Measurements from ENCODE around the gene GNLY. TPM values are rescaled to one million over a fixed set of nuclear protein-coding genes. Genes with fewer than 3 reads are reported as not detected.
A peak's percentile ranks its signal among the peaks of the same experiment; 100 is the strongest.

GNLY gene
- total RNA-seq, 2 donors from 2014 or later, result 1.4 to 11.8 TPM

DNA sequence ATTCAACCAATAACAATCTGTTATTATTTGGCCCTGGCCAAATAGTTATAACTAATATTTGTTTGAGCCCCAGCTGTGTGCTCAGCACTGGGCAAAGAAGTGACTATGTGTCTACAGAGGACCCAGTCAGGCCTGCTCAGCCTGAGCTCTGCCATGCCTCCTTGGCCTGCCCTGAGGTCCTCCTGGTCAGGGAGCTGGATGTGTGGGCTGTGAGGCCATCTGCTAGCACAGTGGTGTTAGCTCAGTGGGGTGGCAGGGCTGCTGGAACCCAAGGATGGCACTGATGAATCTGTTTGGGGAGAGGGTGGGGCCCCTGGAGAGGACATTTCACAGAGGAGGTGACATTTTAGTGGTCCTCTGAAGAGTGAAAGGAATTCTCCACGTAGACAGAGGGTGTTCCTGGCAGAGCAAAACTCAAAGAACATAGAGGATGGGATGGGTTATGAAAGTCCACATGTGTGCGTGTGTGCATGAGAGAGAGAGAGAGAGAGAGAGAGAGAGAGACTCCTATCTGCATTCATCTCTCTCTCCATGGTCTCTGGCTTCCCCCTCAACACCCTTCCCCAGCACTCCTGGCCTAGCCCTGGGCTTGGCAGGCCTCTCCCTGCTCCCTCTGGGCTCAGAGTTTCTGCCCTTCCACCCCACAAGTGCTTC lies 38.4 kb downstream of the GNLY start:
- DNase-seq (peak in 1 of 2 donors; percentile 19), ATAC-seq (no peak)
- intact Hi-C loops (cut with DNase I, micrococcal nuclease), result loop anchor here in 1 of 2 donors (10.0 kb wide), 1 partner anchor 52 kb away; no protein-coding TSS in a partner anchor

DNA sequence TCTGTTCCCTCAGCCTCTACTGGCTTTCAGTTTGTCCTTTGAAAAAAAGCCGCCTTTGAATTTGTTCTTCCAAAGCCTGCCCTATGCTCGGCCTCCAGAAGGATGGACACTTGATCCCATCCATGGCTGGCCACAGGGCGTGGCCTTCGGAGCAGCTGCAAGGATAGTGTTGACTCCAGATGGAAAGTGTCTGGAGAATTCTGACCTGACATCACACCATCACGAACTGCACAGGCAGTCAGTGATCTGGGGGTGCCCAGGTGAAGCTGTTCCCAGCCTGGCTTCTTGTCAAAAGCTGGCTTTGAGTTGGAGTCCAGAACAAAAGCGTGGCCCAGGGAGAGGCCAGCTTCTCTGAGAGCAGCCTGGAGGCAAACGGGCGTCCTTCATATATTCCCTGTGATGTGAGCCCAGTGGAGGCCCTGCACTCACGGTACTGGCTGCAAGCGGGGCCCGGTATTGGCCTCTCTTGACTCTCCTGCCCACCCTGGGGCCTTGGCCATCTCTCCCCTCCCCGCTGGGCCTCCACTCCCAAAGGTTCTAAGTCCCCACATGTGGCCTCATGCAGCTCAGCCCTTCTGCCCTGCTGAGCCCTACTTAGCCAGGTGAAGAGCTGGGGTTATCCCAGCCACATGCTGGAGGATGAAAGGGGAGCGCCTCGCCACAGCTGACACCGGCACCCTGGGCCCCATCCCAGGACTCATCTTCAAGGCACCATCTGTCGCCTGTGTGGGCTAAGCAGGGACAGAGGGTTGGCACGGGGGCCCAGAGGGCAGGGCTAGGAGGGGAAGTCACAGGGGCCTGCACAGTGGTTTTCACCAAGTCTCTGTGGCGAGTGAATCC lies 39.2 kb downstream of the GNLY start:
- no peak for ATAC-seq
- intact Hi-C loops (cut with DNase I, micrococcal nuclease), result loop anchor here in 1 of 2 donors (10.0 kb wide), 1 partner anchor 51 kb away; no protein-coding TSS in a partner anchor
- DNase-seq, result no peak

DNA sequence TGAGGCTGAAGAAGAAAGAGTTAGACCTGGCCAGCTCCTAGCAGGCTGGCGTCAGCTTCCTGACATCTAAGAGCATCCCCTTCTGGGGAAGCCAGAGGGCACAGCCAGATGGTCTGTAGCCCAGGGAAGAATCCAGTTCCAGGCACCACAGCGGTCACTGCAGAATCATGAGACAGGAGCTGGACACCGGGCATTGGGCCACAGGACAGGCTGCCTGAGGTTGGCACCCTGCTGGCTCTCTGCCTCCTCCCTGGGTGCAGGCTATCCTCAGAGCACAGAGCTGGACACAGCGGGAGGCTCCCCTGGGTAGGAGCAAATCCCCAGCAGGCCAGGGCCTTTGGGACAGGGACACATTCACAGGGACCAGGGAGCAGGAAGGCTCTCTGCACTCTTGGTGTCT lies 39.9 kb downstream of the GNLY start:
- intact Hi-C loops (cut with DNase I, micrococcal nuclease), result loop anchor here in 1 of 2 donors (10.0 kb wide), 1 partner anchor 51 kb away; no protein-coding TSS in a partner anchor

DNA sequence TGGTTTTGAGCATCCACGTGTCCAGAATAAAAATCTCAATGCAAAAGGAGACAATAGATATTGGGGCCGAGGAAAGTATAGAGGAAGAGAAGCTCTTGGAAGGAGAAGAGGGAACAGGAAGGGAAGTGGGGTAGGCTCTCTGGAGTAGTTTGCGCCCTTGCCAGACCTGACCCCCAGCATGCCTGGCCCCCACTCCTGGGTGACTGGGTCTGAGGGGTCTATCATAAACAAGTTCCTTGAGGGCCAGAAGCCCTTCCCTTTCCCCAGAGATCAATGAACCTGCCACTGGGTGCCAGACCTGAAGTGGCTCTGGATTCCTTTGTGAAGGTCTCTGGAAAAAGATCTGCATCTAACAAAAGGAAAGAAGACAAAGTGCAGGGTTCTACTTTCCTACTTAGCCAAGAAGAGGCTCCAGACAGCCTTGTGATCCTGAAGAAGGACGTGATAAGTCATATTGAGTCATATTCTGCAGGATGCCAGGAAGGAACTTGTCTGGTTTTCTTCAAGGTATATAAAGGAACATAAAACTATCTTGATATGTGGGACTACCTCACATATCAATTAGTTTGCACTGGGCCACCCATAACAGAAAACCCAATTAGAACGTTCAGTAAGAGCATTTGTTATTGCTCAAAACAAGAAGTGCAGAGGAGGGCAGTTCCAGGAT lies 40.9 kb downstream of the GNLY start:
- ATAC-seq (no peak), DNase-seq (no peak)
- intact Hi-C loops (cut with DNase I, micrococcal nuclease), result loop anchor here in 1 of 2 donors (10.0 kb wide), 1 partner anchor 50 kb away; no protein-coding TSS in a partner anchor

More for the DNA sequence above, 39.9 kb downstream of the GNLY start:
- ATAC-seq, result no peak
- no peak for DNase-seq

DNA sequence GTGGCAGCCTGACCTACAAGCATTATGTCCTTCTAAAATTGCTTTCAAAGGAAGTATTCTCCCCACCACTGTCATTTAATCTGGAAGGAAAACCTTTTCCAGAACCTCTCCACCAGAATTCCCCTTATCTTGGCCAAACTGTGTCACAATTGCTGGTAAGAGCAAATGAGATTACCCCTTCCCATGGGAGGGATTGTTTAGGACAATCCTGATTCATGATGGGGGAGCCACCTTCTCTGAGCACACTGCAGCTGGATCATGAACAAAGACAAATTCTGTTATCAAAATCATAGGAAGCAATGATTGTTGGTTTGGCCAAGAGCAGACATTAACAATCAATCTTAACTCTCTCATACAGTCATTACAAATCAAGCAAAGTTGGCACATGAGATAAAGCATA lies 41.5 kb downstream of the GNLY start:
- no peak for ATAC-seq
- intact Hi-C loops (cut with DNase I, micrococcal nuclease), result loop anchor here in 1 of 2 donors (10.0 kb wide), 1 partner anchor 49 kb away; no protein-coding TSS in a partner anchor
- no peak for DNase-seq

DNA sequence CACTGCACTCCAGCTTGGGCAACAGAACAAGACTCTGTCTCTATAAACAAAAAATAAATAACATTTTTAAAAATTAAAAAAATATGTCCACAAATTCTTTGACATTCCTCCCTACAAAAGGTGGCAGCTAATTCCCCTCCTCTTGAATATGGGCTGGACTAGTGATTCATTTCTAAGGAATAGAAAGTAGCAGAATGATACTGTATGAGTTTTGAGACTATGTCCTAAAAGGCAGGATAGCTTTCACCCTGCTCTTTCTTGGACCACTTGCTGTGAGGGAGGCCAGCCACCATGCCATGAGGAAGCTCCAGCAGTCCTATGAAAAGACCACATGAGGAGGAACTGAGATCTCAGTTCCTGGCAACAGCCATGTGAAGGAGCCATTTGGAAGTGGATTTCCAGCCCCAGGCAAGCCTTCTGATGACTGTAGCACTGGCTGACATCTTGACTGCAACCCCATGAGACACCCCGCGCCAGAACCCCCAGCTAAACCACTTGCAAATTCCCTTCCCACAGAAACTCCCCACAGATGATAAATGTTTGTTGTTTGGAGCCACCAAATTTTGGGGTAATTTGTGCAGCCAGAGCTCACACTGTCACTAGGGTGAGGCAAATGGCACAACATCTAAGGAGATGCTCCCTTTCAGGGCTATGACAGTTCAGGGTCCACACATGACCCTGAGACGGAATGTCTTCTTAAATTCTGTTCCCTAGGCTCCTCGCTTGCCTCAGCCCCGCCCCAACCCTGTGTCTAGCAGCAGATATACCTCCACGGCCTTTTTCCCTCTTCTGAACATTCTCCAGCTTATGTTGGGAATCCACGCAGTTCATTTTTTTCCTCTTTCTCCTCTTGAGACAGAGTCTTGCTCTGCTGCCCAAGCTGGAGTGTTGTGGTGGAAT lies 42.5 kb downstream of the GNLY start:
- intact Hi-C loops (cut with DNase I, micrococcal nuclease), result loop anchor here in 1 of 2 donors (10.0 kb wide), 1 partner anchor 48 kb away; no protein-coding TSS in a partner anchor
- ATAC-seq (no peak), DNase-seq (no peak)

DNA sequence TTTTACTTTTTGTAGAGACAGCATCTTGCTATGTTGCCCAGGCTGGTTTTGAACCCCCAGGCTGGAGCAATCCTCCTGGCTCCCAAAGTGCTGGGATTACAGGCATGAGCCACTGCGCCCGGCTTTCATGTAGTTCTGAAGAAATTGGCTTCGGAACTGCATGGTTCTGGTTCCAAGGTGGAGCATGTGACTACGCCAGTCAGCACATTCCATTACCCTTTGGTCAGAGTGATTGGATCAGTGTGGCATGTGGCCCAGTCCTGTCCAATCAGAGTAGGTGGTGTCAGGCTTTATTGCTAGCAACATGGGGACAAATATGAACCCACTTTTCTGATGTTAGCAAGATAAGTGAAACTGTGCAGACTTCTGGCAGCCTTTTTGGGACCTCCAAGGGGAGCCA lies 43.3 kb downstream of the GNLY start:
- intact Hi-C loops (cut with DNase I, micrococcal nuclease), result loop anchor here in 1 of 2 donors (10.0 kb wide), 1 partner anchor 47 kb away; no protein-coding TSS in a partner anchor
- ATAC-seq (no peak), DNase-seq (peak; percentile 34 to 62)

DNA sequence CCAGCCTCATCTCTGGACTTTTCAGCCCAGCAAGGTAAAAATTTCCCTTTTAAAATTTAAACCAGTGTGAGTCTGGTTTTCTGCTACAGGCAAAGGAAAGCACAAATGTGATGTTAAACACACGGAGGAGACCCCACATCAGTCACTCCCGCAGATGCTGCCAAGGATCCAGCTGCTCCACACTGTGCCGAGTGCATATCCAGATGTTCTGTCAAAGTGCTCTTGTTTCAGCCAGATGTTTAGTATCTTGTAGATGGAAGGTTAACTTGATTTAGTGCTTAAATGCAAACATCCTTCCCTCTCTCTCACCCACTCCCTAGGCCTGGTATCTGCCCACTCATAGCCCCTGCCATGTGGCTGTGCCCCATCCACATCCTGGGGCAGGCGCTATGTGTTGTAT lies 43.8 kb downstream of the GNLY start:
- ATAC-seq (no peak), DNase-seq (no peak)
- intact Hi-C loops (cut with DNase I, micrococcal nuclease), result loop anchor here in 1 of 2 donors (10.0 kb wide), 1 partner anchor 47 kb away; no protein-coding TSS in a partner anchor

DNA sequence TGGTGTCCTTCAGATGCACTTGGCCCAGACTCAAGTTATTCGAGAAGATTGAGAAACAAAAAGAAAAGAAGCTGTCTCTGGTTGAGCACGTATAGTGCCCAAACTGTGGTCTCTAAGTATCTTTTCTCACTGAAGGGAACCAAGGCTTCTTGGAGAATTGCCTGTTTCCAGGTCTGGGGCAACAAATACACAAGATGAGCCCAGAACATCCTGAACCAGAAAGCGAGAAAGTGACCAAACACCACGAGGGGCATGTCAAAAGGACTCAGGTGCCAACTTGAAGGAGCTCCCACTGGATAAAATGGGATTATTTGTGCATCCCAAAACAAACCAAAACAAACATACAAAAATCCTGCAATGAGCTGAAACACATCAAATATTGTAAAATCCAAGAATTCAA lies 46.0 kb downstream of the GNLY start:
- intact Hi-C loops (cut with DNase I, micrococcal nuclease), result no loop called here
- ATAC-seq, result no peak
- no peak for DNase-seq

DNA sequence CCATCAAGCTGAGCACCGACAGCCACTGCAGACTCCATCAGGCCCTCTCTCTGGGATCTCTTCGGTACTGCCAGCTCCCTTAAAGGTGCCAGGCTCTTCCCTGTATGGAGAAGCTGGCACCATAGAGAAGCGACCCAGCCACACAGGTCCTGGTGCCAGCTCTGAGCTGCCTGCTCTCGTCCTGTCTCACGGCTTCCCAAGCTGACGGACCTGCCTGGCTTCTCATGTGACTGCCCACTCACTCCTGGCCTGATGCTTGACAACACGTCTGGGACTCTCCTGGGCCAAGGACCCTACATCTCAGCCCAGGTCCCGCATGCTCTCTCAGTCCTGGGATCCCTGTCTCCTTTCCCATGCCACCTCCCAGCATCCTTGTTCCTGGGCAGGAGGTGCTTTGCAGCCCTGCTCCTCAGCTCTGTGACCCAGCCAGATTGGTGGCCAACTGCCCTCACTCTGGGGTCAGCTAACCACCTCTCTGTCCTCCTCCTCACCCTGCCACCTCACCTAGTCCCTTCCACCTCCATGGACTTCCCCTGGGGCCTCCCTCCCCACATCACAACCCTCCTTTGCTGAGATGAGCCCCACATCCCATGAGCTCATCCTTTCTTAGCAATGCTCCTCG lies 47.2 kb downstream of the GNLY start:
- DNase-seq (no peak), ATAC-seq (no peak)
- intact Hi-C loops (cut with DNase I, micrococcal nuclease), result no loop called here

DNA sequence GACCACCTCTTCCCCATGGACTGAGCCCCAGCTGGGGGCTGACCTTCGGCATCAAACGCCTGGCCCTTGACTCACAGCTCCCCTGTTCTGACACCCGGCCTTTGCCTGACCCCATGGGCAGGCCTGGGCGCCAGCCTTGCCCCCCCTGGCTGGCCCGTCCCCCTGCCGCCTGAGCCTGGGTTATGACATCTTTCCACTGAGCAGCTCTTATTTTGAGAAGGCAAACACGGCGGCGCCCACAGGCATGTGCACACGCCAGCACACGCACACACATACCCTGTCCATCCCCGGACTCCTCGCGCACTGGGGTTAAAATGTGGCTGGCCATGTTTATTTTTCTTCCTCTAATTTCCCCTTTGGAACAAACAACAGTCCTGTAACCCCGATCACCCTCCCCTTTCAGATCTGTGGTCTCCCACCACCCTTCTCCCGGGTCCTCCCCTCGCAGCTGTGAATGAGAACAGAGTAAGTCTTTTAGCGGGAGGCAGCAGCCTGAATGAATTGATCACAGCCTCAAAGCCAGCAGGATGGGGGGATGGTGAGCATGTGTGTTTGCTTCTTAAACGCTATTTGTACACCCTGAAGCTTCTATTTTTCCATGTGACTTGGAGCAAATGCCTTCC lies 47.8 kb downstream of the GNLY start:
- ATAC-seq (peak; percentile 45), DNase-seq (peak; percentile 43 to 56)
- intact Hi-C loops (cut with DNase I, micrococcal nuclease), result no loop called here

DNA sequence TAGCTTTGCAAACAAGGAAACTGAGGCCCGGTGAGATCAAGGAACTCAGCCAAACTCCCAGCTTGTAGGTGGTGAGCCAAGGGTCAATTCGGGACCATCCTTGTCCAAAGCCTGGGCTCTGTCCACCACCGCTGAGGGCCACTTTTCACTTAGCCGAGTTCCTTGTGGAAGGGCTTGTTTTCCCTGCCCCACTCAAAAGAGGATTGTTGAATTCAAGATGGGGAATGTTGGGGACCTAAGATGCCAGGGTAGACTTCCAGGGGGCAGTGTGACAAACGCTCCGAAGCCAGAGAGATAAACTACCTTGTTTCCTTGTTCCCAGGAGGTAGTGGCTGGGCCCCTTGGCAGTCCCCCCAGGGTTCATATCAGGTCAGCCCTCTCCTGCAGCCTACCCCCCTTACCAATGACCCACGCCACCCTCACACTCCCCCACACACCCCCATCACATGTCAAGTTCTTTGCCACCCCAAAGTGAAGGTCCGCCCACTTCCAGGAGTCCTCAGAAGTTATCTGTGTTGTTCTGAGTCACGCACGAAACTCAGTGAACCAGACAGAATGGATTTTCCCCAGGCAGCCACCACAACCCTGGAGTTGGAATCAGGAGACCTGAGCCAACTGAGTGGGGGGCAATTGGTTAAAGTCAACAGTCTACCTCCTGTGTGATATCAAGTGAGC lies 49.3 kb downstream of the GNLY start:
- intact Hi-C loops (cut with DNase I, micrococcal nuclease), result no loop called here
- ATAC-seq (no peak), DNase-seq (no peak)

DNA sequence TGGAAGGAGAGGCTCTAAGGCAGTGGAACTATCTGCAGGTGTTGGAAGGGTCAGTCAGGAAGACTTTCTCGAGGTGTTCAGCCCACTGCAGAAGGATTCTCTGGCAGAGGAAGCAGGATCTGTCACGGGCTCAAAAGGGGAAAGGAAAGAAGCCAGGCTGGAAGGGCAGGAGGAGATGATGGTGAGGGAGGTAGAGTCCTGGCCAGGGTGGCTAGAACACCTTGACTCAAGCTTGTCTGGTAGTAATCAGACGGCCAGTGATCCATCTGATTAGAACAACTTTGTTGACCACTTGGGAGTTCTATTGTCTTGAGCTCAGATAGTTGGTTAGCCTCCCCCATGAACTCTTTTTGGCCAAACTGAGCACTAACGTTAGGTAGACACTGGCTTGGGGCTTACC lies 49.9 kb downstream of the GNLY start:
- DNase-seq (no peak), ATAC-seq (no peak)
- intact Hi-C loops (cut with DNase I, micrococcal nuclease), result no loop called here

DNA sequence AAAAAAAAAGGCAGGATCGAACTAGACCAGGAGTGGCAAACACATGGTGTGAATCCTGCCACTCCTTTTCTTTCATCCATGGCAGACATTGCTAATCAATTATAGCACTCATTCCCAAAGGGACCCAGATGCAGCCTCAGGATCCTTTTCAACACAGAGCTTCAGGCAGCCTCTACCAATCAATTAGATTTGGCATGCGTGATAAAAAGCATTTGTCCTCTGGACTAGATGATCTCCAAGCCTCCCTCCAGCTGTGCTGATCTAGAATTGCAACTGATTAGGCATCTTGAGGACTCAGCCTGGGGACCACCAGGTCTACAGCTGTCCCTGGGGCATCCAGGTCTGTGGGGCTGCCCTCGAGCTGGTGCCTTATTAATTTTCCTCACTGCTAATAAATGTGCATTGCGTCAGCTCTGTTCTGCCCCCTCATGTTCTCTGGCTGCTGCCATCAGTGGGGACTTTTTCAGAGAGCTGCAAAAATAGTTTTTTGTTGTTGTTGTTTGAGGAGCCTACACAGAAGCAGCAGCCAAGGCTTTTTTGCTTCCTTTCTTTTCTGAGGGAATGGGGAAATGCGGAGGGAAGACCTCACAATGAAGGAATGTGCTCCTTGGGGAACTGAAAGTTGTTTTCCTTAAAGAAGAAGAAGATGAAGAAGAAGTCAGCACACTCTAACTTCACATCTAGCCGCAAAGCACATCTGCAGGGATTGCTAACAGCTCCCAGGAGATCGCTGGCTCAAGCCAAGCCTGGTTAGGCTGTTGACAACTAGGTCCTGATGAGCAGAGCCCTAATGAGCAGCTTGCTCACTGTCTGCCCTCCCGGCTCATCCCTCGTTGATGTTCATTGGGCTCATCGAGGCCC lies 50.8 kb downstream of the GNLY start:
- no peak for DNase-seq
- no peak for ATAC-seq
- intact Hi-C loops (cut with DNase I, micrococcal nuclease), result no loop called here

DNA sequence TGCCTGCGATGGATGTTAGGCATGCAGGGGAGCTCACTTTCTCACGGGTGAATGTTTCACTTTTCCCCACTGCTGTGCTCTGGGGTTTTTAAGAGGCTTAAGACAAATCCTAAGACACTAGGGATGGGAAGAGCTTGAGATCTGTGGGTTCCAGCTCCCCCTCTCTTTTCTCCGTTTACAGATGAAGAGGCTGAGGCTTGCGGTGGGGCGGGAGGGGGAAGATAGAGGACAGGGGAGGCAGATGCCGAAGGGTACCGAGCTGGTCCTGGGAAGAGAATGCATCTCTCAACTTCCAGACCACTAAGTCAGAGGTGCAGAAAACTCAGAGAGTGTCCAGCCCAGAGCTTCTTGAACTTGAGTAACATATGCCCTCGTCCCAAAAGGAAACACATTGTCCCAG lies 51.5 kb downstream of the GNLY start:
- intact Hi-C loops (cut with DNase I, micrococcal nuclease), result no loop called here
- DNase-seq, result no peak
- ATAC-seq, result no peak
